NCI-H748 treated with DMSO at 0.1 percent for 48 hours (cell line): ENCODE results near the gene TFF1.
A peak's percentile ranks its signal among the peaks of the same experiment; 100 is the strongest.

Experiments used
- DNase-seq: peaks from one replicate; lab custom pipeline; 2025; lab: John Stamatoyannopoulos, UW

Gene TFF1

GRCh38 chr21:42317826-42318746 lies 48.2 kb downstream of the TFF1 start:
- DNase-seq: no peak

- DNase-seq: peak; percentile 85
Measured at GRCh38 chr21:42317341-42317741, 49.0 kb downstream of the TFF1 start.

GRCh38 chr21:42316891-42317290 lies 49.4 kb downstream of the TFF1 start:
- DNase-seq: no peak

GRCh38 chr21:42315296-42315891 lies 50.9 kb downstream of the TFF1 start, which contains the start of gene TFF3:
TSS of gene TFF3 (minus strand) at chr21:42315409. CDS start at chr21:42315374, 35 bp downstream.
- peak; percentile 93 for DNase-seq

- no peak for DNase-seq
Measured at GRCh38 chr21:42314616-42315295, 51.6 kb downstream of the TFF1 start.

- DNase-seq: peak; percentile 79
Measured at GRCh38 chr21:42313501-42313969, 52.8 kb downstream of the TFF1 start.

- DNase-seq: no peak
Measured at GRCh38 chr21:42312626-42313104, 53.7 kb downstream of the TFF1 start.
